ENCODE data around the gene ST8SIA5.

ST8SIA5 gene

DNA sequence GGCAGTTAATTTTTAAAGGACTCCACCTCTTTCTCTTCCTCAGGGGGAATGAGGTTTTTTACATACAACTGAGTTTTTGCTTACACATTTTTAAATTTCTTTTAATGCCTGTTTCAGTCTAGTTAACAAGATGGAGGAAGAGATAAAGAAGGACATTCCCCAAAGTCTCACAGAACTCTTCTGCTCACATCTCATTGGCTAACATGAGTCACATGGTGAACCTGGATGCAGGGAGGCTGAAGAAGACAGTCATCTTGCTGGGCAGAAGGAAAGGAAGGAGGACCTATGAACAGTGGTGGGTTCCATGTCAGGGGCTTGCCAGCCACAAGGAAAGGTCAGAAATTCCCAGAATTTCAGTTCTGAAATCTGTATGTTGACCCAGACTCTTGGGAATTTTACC, 10.4 kb upstream of the ST8SIA5 start:
- H3K36me3 ChIP-seq (ENCODE audit: low read depth): no peaks in the 10 kb centered on the region
- no peak overlapping the region for H3K27ac ChIP-seq (ENCODE audit: poor library complexity, severe bottlenecking)
- H3K4me1 ChIP-seq (ENCODE audit: insufficient read depth, poor library complexity, severe bottlenecking): no peaks in the 10 kb centered on the region
- DNase-seq (ENCODE audit: low spot score): no peak
- ATAC-seq (ENCODE audit: low read depth): no peak
- no peaks in the 10 kb centered on the region for H3K9me3 ChIP-seq (ENCODE audit: severe bottlenecking)
- H3K4me3 ChIP-seq (ENCODE audit: severe bottlenecking): no peak overlapping the region
- TF ChIP-seq, protein P1, sequence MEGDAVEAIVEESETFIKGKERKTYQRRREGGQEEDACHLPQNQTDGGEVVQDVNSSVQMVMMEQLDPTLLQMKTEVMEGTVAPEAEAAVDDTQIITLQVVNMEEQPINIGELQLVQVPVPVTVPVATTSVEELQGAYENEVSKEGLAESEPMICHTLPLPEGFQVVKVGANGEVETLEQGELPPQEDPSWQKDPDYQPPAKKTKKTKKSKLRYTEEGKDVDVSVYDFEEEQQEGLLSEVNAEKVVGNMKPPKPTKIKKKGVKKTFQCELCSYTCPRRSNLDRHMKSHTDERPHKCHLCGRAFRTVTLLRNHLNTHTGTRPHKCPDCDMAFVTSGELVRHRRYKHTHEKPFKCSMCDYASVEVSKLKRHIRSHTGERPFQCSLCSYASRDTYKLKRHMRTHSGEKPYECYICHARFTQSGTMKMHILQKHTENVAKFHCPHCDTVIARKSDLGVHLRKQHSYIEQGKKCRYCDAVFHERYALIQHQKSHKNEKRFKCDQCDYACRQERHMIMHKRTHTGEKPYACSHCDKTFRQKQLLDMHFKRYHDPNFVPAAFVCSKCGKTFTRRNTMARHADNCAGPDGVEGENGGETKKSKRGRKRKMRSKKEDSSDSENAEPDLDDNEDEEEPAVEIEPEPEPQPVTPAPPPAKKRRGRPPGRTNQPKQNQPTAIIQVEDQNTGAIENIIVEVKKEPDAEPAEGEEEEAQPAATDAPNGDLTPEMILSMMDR (IDR thresholded peaks at IDR 0.05; ENCODE audit: poor library complexity, severe bottlenecking): no peak
- H3K27me3 ChIP-seq (ENCODE audit: insufficient read depth, poor library complexity, severe bottlenecking): no peaks in the 10 kb centered on the region

- H3K4me3 ChIP-seq (ENCODE audit: severe bottlenecking): no peak overlapping the region
- H3K27me3 ChIP-seq (ENCODE audit: insufficient read depth, poor library complexity, severe bottlenecking): peaks cover 18% of the 10 kb centered on the region
- ATAC-seq (ENCODE audit: low read depth): no peak
- DNase-seq (ENCODE audit: low spot score): no peak
- H3K36me3 ChIP-seq (ENCODE audit: low read depth): no peaks in the 10 kb centered on the region
- H3K27ac ChIP-seq (ENCODE audit: poor library complexity, severe bottlenecking): no peak overlapping the region
- TF ChIP-seq, protein P1 (IDR thresholded peaks at IDR 0.05; ENCODE audit: poor library complexity, severe bottlenecking): no peak
- H3K4me1 ChIP-seq (ENCODE audit: insufficient read depth, poor library complexity, severe bottlenecking): no peaks in the 10 kb centered on the region
- H3K9me3 ChIP-seq (ENCODE audit: severe bottlenecking): no peaks in the 10 kb centered on the region
Observed at GRCh38 chr18:46764586-46764985, 7.7 kb upstream of the ST8SIA5 start.

- no peaks in the 10 kb centered on the region for H3K4me1 ChIP-seq (ENCODE audit: insufficient read depth, poor library complexity, severe bottlenecking)
- TF ChIP-seq, protein P1 (IDR thresholded peaks at IDR 0.05; ENCODE audit: poor library complexity, severe bottlenecking): no peak
- no peaks in the 10 kb centered on the region for H3K36me3 ChIP-seq (ENCODE audit: low read depth)
- no peaks in the 10 kb centered on the region for H3K9me3 ChIP-seq (ENCODE audit: severe bottlenecking)
- H3K4me3 ChIP-seq (ENCODE audit: severe bottlenecking): no peak overlapping the region
- H3K27me3 ChIP-seq (ENCODE audit: insufficient read depth, poor library complexity, severe bottlenecking): peaks cover 49% of the 10 kb centered on the region
- H3K27ac ChIP-seq (ENCODE audit: poor library complexity, severe bottlenecking): no peak overlapping the region
- ATAC-seq (ENCODE audit: low read depth) (no peak), DNase-seq (ENCODE audit: low spot score) (no peak)
Observed at GRCh38 chr18:46761059-46761769, 4.4 kb upstream of the ST8SIA5 start.

DNA sequence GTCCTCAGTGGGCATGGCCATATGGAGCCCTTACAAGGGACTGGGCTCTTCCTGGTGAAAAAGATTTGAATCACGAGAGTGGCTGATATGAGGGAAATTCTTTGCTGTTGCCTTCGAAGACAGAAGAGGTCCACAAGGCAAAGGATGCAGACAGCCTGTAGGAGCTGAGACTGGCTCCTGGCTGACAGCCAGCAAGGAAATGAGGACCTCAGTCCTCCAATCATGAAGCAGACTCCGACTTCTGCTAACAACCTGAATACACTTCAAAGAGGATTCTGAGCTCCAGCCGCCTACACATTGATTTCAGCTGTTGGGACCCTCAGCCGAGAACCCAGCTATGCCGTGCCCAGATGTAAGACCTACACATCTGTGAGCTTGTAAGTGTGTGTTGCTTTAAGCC, 3.0 kb upstream of the ST8SIA5 start:
- DNase-seq (ENCODE audit: low spot score) (no peak), ATAC-seq (ENCODE audit: low read depth) (no peak)
- no peak overlapping the region for H3K27ac ChIP-seq (ENCODE audit: poor library complexity, severe bottlenecking)
- no peak overlapping the region for H3K4me3 ChIP-seq (ENCODE audit: severe bottlenecking)
- H3K27me3 ChIP-seq (ENCODE audit: insufficient read depth, poor library complexity, severe bottlenecking): peaks cover 63% of the 10 kb centered on the region
- H3K36me3 ChIP-seq (ENCODE audit: low read depth): no peaks in the 10 kb centered on the region
- TF ChIP-seq, protein P1 (IDR thresholded peaks at IDR 0.05; ENCODE audit: poor library complexity, severe bottlenecking): no peak
- H3K9me3 ChIP-seq (ENCODE audit: severe bottlenecking): no peaks in the 10 kb centered on the region
- H3K4me1 ChIP-seq (ENCODE audit: insufficient read depth, poor library complexity, severe bottlenecking): no peaks in the 10 kb centered on the region

DNA sequence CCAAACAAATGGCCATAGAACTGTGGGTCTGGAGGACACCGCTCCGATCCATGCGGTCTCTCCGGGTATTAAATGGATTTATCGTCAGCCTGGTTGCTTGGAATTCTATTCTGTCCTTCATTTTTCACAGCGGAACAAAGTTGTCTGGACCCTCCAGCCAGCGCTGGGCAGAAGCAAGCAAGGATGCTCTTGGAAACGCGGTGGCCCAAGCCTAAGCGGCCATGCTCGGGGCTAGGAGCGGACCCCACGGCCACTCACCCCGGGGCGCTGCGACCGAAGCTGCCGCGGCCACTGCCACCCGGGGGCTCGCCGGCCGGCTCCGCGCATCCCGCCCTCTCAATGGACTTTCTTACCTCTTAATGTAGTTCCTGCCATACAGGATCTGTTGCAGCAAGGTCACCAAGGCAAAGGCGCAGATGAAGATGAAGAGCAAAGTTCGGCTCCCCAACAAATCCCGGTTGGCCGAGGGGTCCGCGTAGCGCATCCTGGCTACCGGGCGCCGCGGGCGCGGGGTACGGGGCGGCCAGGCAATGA, 761 bp downstream of the ST8SIA5 start:
- DNase-seq (ENCODE audit: low spot score) (no peak), ATAC-seq (ENCODE audit: low read depth) (no peak)
- no peaks in the 10 kb centered on the region for H3K4me1 ChIP-seq (ENCODE audit: insufficient read depth, poor library complexity, severe bottlenecking)
- no peak overlapping the region for H3K27ac ChIP-seq (ENCODE audit: poor library complexity, severe bottlenecking)
- TF ChIP-seq, protein P1 (IDR thresholded peaks at IDR 0.05; ENCODE audit: poor library complexity, severe bottlenecking): no peak
- H3K9me3 ChIP-seq (ENCODE audit: severe bottlenecking): no peaks in the 10 kb centered on the region
- no peaks in the 10 kb centered on the region for H3K36me3 ChIP-seq (ENCODE audit: low read depth)
- H3K27me3 ChIP-seq (ENCODE audit: insufficient read depth, poor library complexity, severe bottlenecking): peaks cover 71% of the 10 kb centered on the region
- no peak overlapping the region for H3K4me3 ChIP-seq (ENCODE audit: severe bottlenecking)

Measured in RWPE2 (cell line).